Activated CD4-positive, alpha-beta T cell treated with anti-CD3 and anti-CD28 coated beads, Interleukin-2, Interleukin-4, amounts not matched to agents 100 ng/mL and 50 ng/mL, durations not matched to agents 16 hours and 8 hours (primary cell): ENCODE measurements around the gene STAMBP.
"Not testable (repeated sequence)": the region's sequence is repeated elsewhere in the genome, so short reads cannot be mapped to it uniquely, and the experiment has no call there.

Experiments
- DNase-seq: peaks from one replicate; pipeline ENCODE4 v3.0.0-alpha.2; 2020; ENCODE audit warnings: low spot score

The STAMBP gene

GRCh38 chr2:73828818-73829570 lies at the start of gene STAMBP:
Gene STAMBP (plus strand): TSS chr2:73828961. CDS start chr2:73830857, 1,896 bp downstream.
- peak; percentile 96 for DNase-seq

- DNase-seq = peak; percentile 98
Observed at GRCh38 chr2:73779467-73780236, 49.1 kb upstream of the STAMBP start, which contains the start of gene DUSP11. Gene DUSP11 (minus strand): TSS chr2:73780103. CDS start chr2:73779974, 129 bp downstream.

GRCh38 chr2:73780237-73780582 lies 48.6 kb upstream of the STAMBP start:
- no peak for DNase-seq

- not testable (repeated sequence) for DNase-seq
Observed at GRCh38 chr2:73783402-73783801, 45.4 kb upstream of the STAMBP start.

- not testable (repeated sequence) for DNase-seq
Observed at GRCh38 chr2:73783883-73784282, 44.9 kb upstream of the STAMBP start, which contains the start of gene C2orf78. Gene C2orf78 (plus strand): TSS chr2:73784183. CDS start chr2:73784310, 127 bp downstream.

GRCh38 chr2:73811878-73812277 lies 16.9 kb upstream of the STAMBP start:
- no peak for DNase-seq

- DNase-seq = no peak
Observed at GRCh38 chr2:73812635-73813034, 16.1 kb upstream of the STAMBP start.

GRCh38 chr2:73818296-73818695 lies 10.5 kb upstream of the STAMBP start:
- DNase-seq = no peak

GRCh38 chr2:73821227-73821626 lies 7.5 kb upstream of the STAMBP start:
- peak; percentile 62 for DNase-seq

- no peak for DNase-seq
Observed at GRCh38 chr2:73821669-73822068, 7.1 kb upstream of the STAMBP start.

- peak; percentile 31 for DNase-seq
Observed at GRCh38 chr2:73822276-73822675, 6.5 kb upstream of the STAMBP start.

- no peak for DNase-seq
Observed at GRCh38 chr2:73822991-73823390, 5.8 kb upstream of the STAMBP start.

- DNase-seq = no peak
Observed at GRCh38 chr2:73823416-73823815, 5.3 kb upstream of the STAMBP start.

- DNase-seq = peak; percentile 63
Observed at GRCh38 chr2:73823916-73824523, 4.7 kb upstream of the STAMBP start.

GRCh38 chr2:73825408-73825807 lies 3.4 kb upstream of the STAMBP start:
- no peak for DNase-seq

GRCh38 chr2:73827018-73827417 lies 1.7 kb upstream of the STAMBP start:
- peak; percentile 33 for DNase-seq

- no peak for DNase-seq
Observed at GRCh38 chr2:73827660-73828388, 937 bp upstream of the STAMBP start.

- no peak for DNase-seq
Observed at GRCh38 chr2:73828389-73828817, 358 bp upstream of the STAMBP start.

GRCh38 chr2:73830871-73831401 lies 2.2 kb downstream of the STAMBP start:
- DNase-seq = peak; percentile 69

GRCh38 chr2:73832930-73833329 lies 4.2 kb downstream of the STAMBP start:
- no peak for DNase-seq

GRCh38 chr2:73836141-73836943 lies 7.6 kb downstream of the STAMBP start:
- no peak for DNase-seq
